Fibroblast of lung (primary cell): ENCODE measurements around the gene PACRG.

Experiments
- EZH2 ChIP-seq: IDR thresholded peaks from 2 replicates; pipeline ENCODE4 v1.5.1; 2012; ENCODE audit warnings: low read length, control low read depth, mild to moderate bottlenecking; ENCODE audit errors: missing control alignments
- TF ChIP-seq, protein P1 (sequence below), 2 donors: IDR thresholded peaks in 1 of 2; conservative IDR thresholded peaks in 1 of 2; 1 replicate in 1 of 2; 2 replicates in 1 of 2; pipeline ENCODE4 v1.5.1; 2011 to 2012; ENCODE audit warnings: low read length in 2 of 2, control low read depth in 1 of 2, inconsistent platforms in 1 of 2, low read depth in 1 of 2, mild to moderate bottlenecking in 1 of 2

DNA sequence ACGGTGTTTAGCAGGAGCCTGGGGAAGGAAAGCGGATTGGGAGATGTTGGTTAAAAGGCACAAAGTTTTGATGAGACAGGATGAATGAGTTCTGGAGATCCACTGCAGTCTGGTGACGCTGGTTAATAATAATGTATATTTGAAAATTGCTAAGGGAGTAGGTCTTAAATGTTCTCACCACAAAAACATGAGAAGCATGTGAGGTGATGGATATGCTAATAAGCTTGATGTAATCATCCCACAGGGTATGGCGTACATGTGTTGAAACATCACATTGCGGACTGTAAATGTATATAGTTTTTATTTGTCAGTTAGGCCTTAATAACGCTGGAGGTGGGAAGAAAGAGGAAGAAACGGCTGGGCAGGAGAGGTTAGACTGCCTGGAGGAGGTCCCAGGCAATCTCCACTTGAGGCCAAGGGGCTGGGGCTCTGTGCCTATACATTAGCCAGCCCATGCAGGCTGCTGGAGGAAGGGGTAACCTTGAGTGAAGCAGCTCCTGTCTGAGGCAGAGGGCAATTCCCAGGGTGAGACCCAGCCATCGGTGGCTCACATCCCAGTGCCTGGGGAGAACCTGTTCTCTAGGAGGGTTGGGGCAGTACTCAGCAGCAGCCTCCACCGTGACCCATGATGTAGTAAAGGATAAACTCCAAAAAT, 498.5 kb downstream of the PACRG start:
- TF ChIP-seq, protein P1, sequence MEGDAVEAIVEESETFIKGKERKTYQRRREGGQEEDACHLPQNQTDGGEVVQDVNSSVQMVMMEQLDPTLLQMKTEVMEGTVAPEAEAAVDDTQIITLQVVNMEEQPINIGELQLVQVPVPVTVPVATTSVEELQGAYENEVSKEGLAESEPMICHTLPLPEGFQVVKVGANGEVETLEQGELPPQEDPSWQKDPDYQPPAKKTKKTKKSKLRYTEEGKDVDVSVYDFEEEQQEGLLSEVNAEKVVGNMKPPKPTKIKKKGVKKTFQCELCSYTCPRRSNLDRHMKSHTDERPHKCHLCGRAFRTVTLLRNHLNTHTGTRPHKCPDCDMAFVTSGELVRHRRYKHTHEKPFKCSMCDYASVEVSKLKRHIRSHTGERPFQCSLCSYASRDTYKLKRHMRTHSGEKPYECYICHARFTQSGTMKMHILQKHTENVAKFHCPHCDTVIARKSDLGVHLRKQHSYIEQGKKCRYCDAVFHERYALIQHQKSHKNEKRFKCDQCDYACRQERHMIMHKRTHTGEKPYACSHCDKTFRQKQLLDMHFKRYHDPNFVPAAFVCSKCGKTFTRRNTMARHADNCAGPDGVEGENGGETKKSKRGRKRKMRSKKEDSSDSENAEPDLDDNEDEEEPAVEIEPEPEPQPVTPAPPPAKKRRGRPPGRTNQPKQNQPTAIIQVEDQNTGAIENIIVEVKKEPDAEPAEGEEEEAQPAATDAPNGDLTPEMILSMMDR (conservative IDR thresholded peaks at IDR 0.05 in 1 of 2, IDR thresholded peaks at IDR 0.05 in 1 of 2; ENCODE audit: low read depth in 1 of 2, low read length in 2 of 2), result no peak
- TF ChIP-seq EZH2, result no peak
